Naive thymus-derived CD4-positive, alpha-beta T cell (primary cell): ENCODE measurements around the gene TKT. TPM values are rescaled to one million over a fixed set of nuclear protein-coding genes. Genes with fewer than 3 reads are reported as not detected.

ENCODE experiments used
- ATAC-seq: fragments of 150-1000 bp; cut with Tn5 transposase; 2 replicates; pipeline ENCODE4 v1.10.0; 2021; ENCODE audit warnings: mild to moderate bottlenecking, moderate library complexity
- CTCF ChIA-PET: fragments of 350-600 bp; sonication (Branson Sonifier 250); formaldehyde crosslinking; loops from one replicate; lab custom pipeline; 2021; ENCODE audit warnings: antibody characterized with exemption; lab: Charles Lee
- POLR2A ChIA-PET: fragments of 350-600 bp; sonication (Branson Sonifier 250); formaldehyde crosslinking; loops from one replicate; lab custom pipeline; 2021; ENCODE audit warnings: antibody characterized with exemption, inconsistent platforms; lab: Charles Lee
- DNase-seq, 9 donors: peaks; one replicate each; pipeline versions ENCODE4 v3.0.0 to v3.0.0-alpha.2; 2020 to 2022; ENCODE audit warnings: mixed read lengths in 1 of 9
- H3K27ac ChIP-seq: one replicate; pipeline ENCODE4 v1.7.0; 2013; ENCODE audit warnings: mild to moderate bottlenecking, low read depth, low read length, moderate library complexity
- H3K27me3 ChIP-seq, 2 donors: one replicate each; pipeline ENCODE4 v1.7.0; 2013; ENCODE audit warnings: low read length in 2 of 2, mild to moderate bottlenecking in 2 of 2, moderate library complexity in 2 of 2; ENCODE audit not compliant: control insufficient read depth in 2 of 2, insufficient read depth in 2 of 2
- H3K36me3 ChIP-seq, 3 experiments: 1 replicate in 2 of 3; 2 replicates in 1 of 3; pipeline ENCODE4 v1.7.0; 2013; ENCODE audit warnings: low read length in 3 of 3, mild to moderate bottlenecking in 3 of 3, moderate library complexity in 1 of 3; ENCODE audit not compliant: insufficient read depth in 3 of 3, control insufficient read depth in 2 of 3
- H3K4me1 ChIP-seq, 2 donors: one replicate each; pipeline ENCODE4 v1.7.0; 2013; ENCODE audit warnings: low read length in 2 of 2, mild to moderate bottlenecking in 2 of 2, moderate library complexity in 1 of 2; ENCODE audit not compliant: control insufficient read depth in 2 of 2, insufficient read depth in 2 of 2
- H3K4me3 ChIP-seq: 2 replicates; pipeline ENCODE4 v1.7.0; 2013; ENCODE audit warnings: mild to moderate bottlenecking, low read length
- H3K9me3 ChIP-seq, 3 experiments: 1 replicate in 2 of 3; 2 replicates in 1 of 3; pipeline ENCODE4 v1.7.0; 2013; ENCODE audit warnings: low read length in 3 of 3; ENCODE audit not compliant: control insufficient read depth in 2 of 3
- H3K27ac Mint-ChIP-seq, 9 donors: one replicate each; pipeline ENCODE4 v1.8.0; 2020 to 2022; ENCODE audit warnings: mixed read lengths in 9 of 9, mild to moderate bottlenecking in 8 of 9, moderate library complexity in 5 of 9, inconsistent platforms in 2 of 9
- H3K27me3 Mint-ChIP-seq, 5 donors: one replicate each; pipeline ENCODE4 v1.8.0; 2021 to 2022; ENCODE audit warnings: mixed read lengths in 5 of 5, mild to moderate bottlenecking in 1 of 5
- H3K36me3 Mint-ChIP-seq, 5 donors: one replicate each; pipeline ENCODE4 v1.8.0; 2020 to 2022; ENCODE audit warnings: mixed read lengths in 5 of 5, mild to moderate bottlenecking in 3 of 5, inconsistent platforms in 1 of 5
- H3K4me1 Mint-ChIP-seq, 7 donors: one replicate each; pipeline ENCODE4 v1.8.0; 2020 to 2022; ENCODE audit warnings: mixed read lengths in 7 of 7, mild to moderate bottlenecking in 3 of 7, inconsistent platforms in 1 of 7
- H3K4me3 Mint-ChIP-seq, 10 donors: one replicate each; pipeline ENCODE4 v1.8.0; 2020 to 2022; ENCODE audit warnings: mild to moderate bottlenecking in 10 of 10, mixed read lengths in 10 of 10, moderate library complexity in 6 of 10, inconsistent platforms in 2 of 10
- H3K9me3 Mint-ChIP-seq, 11 donors: one replicate each; pipeline ENCODE4 v1.8.0; 2020 to 2022; ENCODE audit warnings: mixed read lengths in 11 of 11, mild to moderate bottlenecking in 4 of 11, inconsistent platforms in 1 of 11, moderate library complexity in 1 of 11
- intact Hi-C, 2 donors: fragments of 100-400 bp; cut with micrococcal nuclease; formaldehyde crosslinking; loops; one replicate each; pipeline ENCODE4 v1.15.1; 2023
- polyA plus RNA-seq, 2 donors: library from polyadenylated mRNA; unstranded; fragments of 300-500 nt; fragmentation: Illumina TruSeq; gene quantifications; one replicate each; pipeline ENCODE4 v1.2.3, GENCODE V29; 2021
- total RNA-seq, 6 experiments: library from RNA in 5 of 6; stranded (reverse) in 5 of 6; gene quantifications; 1 replicate in 5 of 6; 2 replicates in 1 of 6; pipeline ENCODE4 v1.2.3 and lab custom pipeline; 2021 to 2026

Gene TKT
- total and polyA plus RNA-seq, 7 experiments from 2014 or later, result 60.7 to 333 (median 91.7) TPM

- intact Hi-C loops, result no loop called here
- ChIA-PET CTCF (no interaction called here), POLR2A (no interaction called here)
- Mint-ChIP-seq H3K4me1 (peaks cover 0 to 25% (median 3%) of the 10 kb centered on the region in 7 donors), H3K9me3 (no peaks in the 10 kb centered on the region), H3K27me3 (no peaks in the 10 kb centered on the region), H3K4me3 (no peak overlapping the region), H3K36me3 (peaks cover 0 to 25% (median 3%) of the 10 kb centered on the region in 5 donors), H3K27ac (peak overlapping the region in 1 of 9 donors; percentile 88)
- Histone ChIP-seq H3K27ac (no peak overlapping the region), H3K36me3 (peaks cover 0 to 82% (median 23%) of the 10 kb centered on the region in 3 experiments), H3K27me3 (no peaks in the 10 kb centered on the region), H3K4me3 (no peak overlapping the region), H3K9me3 (no peaks in the 10 kb centered on the region), H3K4me1 (no peaks in the 10 kb centered on the region)
- no peak for DNase-seq
- no peak for ATAC-seq
These were observed 16.9 kb downstream of the TKT start for GRCh38 chr3:53238886-53239285.

GRCh38 chr3:53238051-53238850 lies 17.6 kb downstream of the TKT start:
- intact Hi-C loops, result no loop called here
- POLR2A ChIA-PET, result no interaction called here
- no peaks in the 10 kb centered on the region for H3K27me3 Mint-ChIP-seq
- H3K4me3 Mint-ChIP-seq, result no peak overlapping the region
- Histone ChIP-seq H3K36me3 (peaks cover 0 to 88% (median 29%) of the 10 kb centered on the region in 3 experiments), H3K4me3 (no peak overlapping the region), H3K9me3 (no peaks in the 10 kb centered on the region), H3K4me1 (no peaks in the 10 kb centered on the region), H3K27me3 (no peaks in the 10 kb centered on the region), H3K27ac (no peak overlapping the region)
- H3K36me3 Mint-ChIP-seq, result peaks cover 3 to 31% (median 7%) of the 10 kb centered on the region in 5 donors
- DNase-seq, result no peak
- no peak for ATAC-seq
- CTCF ChIA-PET, result no interaction called here
- H3K9me3 Mint-ChIP-seq, result no peaks in the 10 kb centered on the region
- H3K27ac Mint-ChIP-seq, result peak overlapping the region in 1 of 9 donors; percentile 26
- H3K4me1 Mint-ChIP-seq, result peaks cover 0 to 22% (median 0%) of the 10 kb centered on the region in 7 donors

- Histone ChIP-seq H3K36me3 (peaks cover 0 to 96% (median 34%) of the 10 kb centered on the region in 3 experiments), H3K9me3 (no peaks in the 10 kb centered on the region), H3K27me3 (no peaks in the 10 kb centered on the region), H3K27ac (no peak overlapping the region), H3K4me1 (no peaks in the 10 kb centered on the region), H3K4me3 (no peak overlapping the region)
- Mint-ChIP-seq H3K4me3 (no peak overlapping the region), H3K4me1 (peaks cover 0 to 21% (median 0%) of the 10 kb centered on the region in 7 donors), H3K36me3 (peaks cover 3 to 41% (median 7%) of the 10 kb centered on the region in 5 donors), H3K27ac (peak overlapping the region in 2 of 9 donors; percentile 26 to 42), H3K27me3 (no peaks in the 10 kb centered on the region), H3K9me3 (no peaks in the 10 kb centered on the region)
- DNase-seq (no peak), ATAC-seq (peak; percentile 63)
- POLR2A ChIA-PET, result no interaction called here
- CTCF ChIA-PET, result no interaction called here
- intact Hi-C loops, result no loop called here
These were observed 19.5 kb downstream of the TKT start for GRCh38 chr3:53236112-53236841.

- H3K27ac ChIP-seq, result no peak overlapping the region
- ChIA-PET POLR2A (no interaction called here), CTCF (no interaction called here)
- H3K4me3 ChIP-seq, result no peak overlapping the region
- Mint-ChIP-seq H3K27ac (peak overlapping the region in 2 of 9 donors; percentile 25 to 38), H3K27me3 (no peaks in the 10 kb centered on the region), H3K4me1 (peaks cover 0 to 21% (median 0%) of the 10 kb centered on the region in 7 donors), H3K4me3 (no peak overlapping the region), H3K36me3 (peaks cover 3 to 43% (median 7%) of the 10 kb centered on the region in 5 donors), H3K9me3 (peaks cover 0 to 1% (median 0%) of the 10 kb centered on the region in 11 donors)
- intact Hi-C loops, result no loop called here
- H3K36me3 ChIP-seq, result peaks cover 0 to 96% (median 40%) of the 10 kb centered on the region in 3 experiments
- H3K4me1 ChIP-seq, result no peaks in the 10 kb centered on the region
- H3K27me3 ChIP-seq, result no peaks in the 10 kb centered on the region
- DNase-seq (no peak), ATAC-seq (no peak)
- H3K9me3 ChIP-seq, result no peaks in the 10 kb centered on the region
These were observed 20.3 kb downstream of the TKT start for GRCh38 chr3:53235545-53235944.

- peaks cover 0 to 1% (median 0%) of the 10 kb centered on the region in 11 donors for H3K9me3 Mint-ChIP-seq
- intact Hi-C loops, result no loop called here
- peaks cover 0 to 21% (median 0%) of the 10 kb centered on the region in 7 donors for H3K4me1 Mint-ChIP-seq
- DNase-seq, result no peak
- H3K27me3 Mint-ChIP-seq, result no peaks in the 10 kb centered on the region
- no peak overlapping the region for H3K27ac ChIP-seq
- H3K4me3 Mint-ChIP-seq, result no peak overlapping the region
- H3K27ac Mint-ChIP-seq, result peak overlapping the region in 3 of 9 donors; percentile 48 to 67 (median 58)
- H3K36me3 ChIP-seq, result peaks cover 0 to 96% (median 39%) of the 10 kb centered on the region in 3 experiments
- no peaks in the 10 kb centered on the region for H3K27me3 ChIP-seq
- peaks cover 3 to 43% (median 7%) of the 10 kb centered on the region in 5 donors for H3K36me3 Mint-ChIP-seq
- POLR2A ChIA-PET, result no interaction called here
- no peaks in the 10 kb centered on the region for H3K9me3 ChIP-seq
- CTCF ChIA-PET, result no interaction called here
- no peak overlapping the region for H3K4me3 ChIP-seq
- H3K4me1 ChIP-seq, result no peaks in the 10 kb centered on the region
- ATAC-seq, result no peak
These were observed 21.0 kb downstream of the TKT start for GRCh38 chr3:53234841-53235232.

- CTCF ChIA-PET, result no interaction called here
- POLR2A ChIA-PET, result no interaction called here
- DNase-seq (no peak), ATAC-seq (no peak)
- H3K4me3 ChIP-seq, result no peak overlapping the region
- Mint-ChIP-seq H3K36me3 (peaks cover 3 to 45% (median 7%) of the 10 kb centered on the region in 5 donors), H3K9me3 (peaks cover 0 to 1% (median 0%) of the 10 kb centered on the region in 11 donors), H3K4me1 (peaks cover 0 to 21% (median 0%) of the 10 kb centered on the region in 7 donors), H3K27ac (peak overlapping the region in 3 of 9 donors; percentile 32 to 67 (median 58)), H3K4me3 (no peak overlapping the region), H3K27me3 (no peaks in the 10 kb centered on the region)
- no peaks in the 10 kb centered on the region for H3K4me1 ChIP-seq
- no peaks in the 10 kb centered on the region for H3K27me3 ChIP-seq
- no peak overlapping the region for H3K27ac ChIP-seq
- intact Hi-C loops, result no loop called here
- peaks cover 0 to 96% (median 35%) of the 10 kb centered on the region in 3 experiments for H3K36me3 ChIP-seq
- H3K9me3 ChIP-seq, result no peaks in the 10 kb centered on the region
These were observed 21.5 kb downstream of the TKT start for GRCh38 chr3:53234130-53234840.
